NCI-H1092 treated with DMSO at 0.1 percent for 48 hours (cell line): Measurements from ENCODE around the gene CHCHD3.

Source experiments
- DNase-seq: peaks from one replicate; lab custom pipeline; 2025; lab: John Stamatoyannopoulos, UW

The CHCHD3 gene

DNA sequence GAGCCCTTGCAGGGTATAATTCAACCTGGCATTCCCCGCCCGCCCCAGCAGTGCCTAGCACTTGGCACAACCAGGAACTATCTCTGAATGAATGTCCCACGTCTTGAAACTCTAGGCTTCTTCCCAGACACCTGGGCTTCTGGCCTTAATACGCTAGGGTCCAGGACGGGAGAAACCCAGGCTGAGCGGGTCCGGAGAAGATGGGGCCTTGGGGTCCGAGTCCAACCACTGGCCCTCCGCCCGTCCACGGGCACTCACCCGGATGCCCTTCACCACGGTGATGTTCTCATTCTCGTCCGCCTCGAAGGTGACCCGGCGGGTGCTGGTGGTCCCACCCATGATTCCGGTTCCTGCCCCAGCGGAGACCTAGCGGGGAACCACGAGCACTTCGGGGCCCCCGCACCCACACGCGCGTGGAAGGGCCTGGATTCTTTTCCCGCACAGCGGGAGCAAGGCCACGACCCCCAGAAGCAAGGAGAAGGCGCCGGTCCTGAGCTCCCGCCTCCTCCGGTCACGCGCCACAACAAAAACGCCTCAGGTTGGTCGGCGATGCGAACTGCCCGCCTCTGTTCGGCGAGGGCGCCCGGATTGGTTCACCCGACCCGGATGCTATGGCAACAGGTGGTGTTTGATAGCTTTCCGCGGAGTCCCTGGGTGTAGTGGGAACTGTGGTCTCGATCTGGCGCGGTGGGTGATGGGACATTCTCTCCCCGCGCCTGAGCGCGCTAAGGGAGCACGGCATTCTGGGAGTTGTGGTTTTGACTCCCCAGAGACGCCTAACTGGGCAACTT lies at the start of gene CHCHD3:
TSS of gene CHCHD3 (minus strand) at position 492 of the 791 bp plus-strand sequence. CDS start at position 339, 153 bp downstream.
- peak; percentile 99 for DNase-seq

DNA sequence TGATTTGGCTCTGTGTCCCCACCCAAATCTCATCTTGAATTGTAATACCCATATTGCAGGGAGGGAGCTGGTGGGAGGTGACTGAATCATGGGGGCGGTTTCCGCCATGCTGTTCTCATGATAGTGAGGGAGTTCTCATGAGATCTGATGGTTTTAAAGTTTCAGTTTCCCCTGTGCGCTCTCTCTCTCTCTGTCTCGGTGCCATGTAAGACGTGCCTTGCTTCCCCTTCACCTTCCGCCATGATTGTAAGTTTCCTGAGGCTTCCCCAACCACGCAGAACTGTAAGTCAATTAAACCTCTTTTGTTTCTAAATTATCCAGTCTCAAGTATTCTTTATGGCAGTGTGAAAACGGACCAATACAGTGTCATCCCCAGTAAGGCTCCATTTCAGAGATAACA lies 48.3 kb upstream of the CHCHD3 start:
- DNase-seq: no peak

DNA sequence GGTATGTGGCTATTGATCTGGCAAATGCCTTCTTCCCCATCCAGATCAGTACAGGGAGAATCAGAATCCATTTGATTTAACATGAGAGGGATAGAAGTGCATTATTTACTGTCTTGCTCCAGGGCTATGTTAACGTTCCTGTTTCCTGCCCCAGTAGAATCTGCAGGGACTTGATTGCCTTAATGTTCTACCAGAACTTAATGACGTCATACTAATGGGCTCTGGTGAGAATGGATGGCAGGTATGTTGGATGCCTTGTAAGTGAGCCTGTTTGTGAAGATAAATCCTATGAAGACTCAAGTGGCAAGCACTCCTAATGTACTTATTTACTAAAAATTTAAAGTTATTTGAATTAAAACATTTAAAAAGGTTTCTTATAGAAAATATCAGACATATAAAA lies 44.5 kb upstream of the CHCHD3 start:
- no peak for DNase-seq

DNA sequence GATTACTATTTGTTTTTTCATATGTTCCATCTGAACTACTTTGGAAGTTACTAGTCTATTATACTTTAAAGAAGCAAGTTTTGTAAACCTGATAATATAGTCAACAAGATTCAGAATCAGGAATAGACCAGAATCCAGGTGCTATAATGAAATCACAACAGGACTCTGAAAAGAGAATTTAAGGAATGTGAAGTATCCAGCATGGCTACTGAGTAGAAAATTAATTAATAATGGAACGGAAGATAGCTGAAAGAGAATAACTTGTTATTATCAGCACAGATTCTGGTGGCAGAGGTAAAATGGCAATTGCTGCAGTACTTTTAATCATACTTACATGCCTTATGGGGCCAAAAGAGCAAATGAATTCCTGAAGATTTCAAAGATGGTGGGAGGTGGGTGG lies 43.1 kb upstream of the CHCHD3 start:
- DNase-seq: no peak

DNA sequence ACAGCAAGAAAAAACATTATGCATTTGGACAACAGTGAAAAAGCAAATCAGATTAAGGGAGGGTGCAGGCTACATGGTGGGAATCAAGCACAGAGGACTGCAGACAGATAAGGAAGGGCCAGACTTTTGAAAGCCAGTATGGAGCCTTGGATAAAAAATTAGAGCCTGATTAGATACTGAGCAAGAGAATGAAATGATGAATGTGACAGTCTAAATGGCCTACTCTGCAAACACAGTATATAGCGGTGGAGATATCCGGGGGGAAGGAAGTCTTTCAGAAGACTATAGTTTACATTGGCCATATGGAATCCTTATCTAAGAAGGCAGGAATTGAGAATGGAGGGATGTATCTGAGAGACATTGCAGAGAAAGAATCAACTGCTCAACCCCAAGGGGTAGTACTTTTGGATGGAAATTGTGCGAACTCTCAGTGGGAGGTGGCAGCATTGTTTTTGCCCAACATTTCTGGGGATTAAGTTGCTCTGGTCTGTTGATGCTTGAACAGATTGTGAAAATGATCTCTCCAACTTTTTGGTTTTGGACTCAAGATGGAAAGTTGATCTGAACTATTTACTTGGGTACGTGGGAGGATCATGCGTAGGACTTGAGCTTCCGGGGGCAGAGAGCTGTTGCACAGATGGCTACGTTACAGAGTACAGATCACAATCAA lies 39.4 kb upstream of the CHCHD3 start:
- DNase-seq: no peak

DNA sequence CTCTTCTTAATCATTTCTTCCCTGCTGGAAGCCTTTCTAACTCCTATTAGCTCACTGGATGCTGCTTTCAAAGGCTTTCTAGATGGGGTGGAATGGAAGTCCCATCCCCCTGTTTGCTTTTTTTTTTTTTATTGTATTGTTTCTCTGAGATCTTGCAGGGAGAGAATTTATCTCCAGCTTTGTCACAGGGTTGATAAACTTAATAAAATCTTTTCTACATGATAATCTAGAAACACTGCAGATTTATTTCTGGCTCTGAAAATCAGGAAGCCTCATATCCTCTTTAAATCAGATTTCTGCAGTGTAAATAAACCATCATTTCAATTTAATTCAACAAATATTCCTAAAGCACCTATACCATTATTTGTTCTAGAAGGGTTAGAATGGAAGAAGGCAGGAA lies 37.2 kb upstream of the CHCHD3 start:
- no peak for DNase-seq

DNA sequence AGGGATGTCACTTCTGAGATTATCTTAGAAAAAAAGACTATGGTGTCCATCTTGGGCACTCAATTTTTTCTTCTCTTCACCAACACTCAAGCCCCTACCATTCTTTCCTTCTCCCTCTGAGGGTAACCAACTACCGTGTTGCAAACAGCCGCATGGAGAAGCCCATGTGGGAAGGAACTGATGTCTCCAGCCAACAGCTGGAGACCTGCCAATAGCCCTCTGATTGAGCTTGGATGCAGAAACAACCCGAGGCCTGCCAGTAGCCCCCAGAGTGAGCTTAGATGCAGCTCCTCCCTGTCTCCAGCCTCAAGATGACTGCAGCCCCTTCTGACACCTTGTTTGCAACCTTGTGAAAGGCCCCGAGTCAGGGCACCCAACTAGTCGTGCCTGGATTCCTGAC lies 36.4 kb upstream of the CHCHD3 start:
- peak; percentile 80 for DNase-seq

DNA sequence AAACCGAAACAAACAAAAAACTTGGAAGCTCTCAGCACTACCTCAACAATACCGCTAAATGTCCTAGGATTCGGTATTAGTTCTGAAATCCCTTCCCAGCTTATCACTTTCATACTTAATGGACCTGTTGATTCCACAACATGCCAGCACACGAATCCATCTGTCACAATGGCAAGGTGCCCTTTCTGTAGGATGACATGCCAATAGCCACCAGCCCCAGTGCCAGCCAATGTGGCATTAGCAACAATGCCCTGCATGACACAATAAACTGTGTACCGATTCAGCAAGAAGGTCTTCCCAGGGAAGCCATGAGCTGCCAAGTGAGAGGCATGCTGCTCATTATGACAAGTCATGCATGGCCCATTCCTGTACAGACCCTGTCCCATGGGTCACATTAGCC lies 35.6 kb upstream of the CHCHD3 start:
- DNase-seq: no peak

DNA sequence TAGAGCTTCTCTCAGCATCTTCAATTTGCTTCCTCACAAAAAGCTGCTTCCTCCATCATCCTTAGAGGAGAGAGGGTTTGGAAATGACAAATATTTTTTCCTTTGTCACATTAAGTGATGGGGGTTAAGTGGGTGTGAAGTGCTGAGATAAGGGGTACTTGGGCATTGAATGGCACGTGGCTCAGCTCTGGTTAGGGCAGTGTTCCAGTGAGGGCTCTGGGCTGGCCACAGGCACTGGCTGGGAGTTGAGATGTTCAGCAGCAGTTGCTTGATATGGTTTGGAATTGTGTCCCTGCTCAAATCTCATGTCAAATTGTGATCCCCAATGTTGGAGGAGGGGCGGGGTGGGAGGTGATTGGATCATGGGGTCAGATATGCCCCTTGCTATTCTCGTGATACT lies 33.7 kb upstream of the CHCHD3 start:
- no peak for DNase-seq

DNA sequence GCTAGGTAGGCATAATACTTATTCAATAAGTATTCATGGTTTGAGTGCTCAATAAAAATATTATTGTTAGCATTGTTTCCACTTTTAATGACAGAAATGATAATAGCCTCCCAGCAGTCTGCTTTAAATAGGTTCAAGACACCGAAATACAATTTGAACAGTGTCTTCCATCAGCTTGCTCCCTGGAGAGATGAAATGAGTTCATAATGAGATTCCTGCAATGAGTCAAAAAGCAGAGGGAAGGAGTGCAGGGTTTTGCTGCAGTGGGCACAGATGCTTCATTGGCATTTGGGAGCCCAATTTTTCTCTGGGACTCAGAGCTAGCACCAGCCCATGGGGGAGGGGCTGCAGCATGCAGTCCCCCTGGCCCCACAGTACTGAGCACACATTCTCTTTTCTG lies 32.6 kb upstream of the CHCHD3 start:
- no peak for DNase-seq

DNA sequence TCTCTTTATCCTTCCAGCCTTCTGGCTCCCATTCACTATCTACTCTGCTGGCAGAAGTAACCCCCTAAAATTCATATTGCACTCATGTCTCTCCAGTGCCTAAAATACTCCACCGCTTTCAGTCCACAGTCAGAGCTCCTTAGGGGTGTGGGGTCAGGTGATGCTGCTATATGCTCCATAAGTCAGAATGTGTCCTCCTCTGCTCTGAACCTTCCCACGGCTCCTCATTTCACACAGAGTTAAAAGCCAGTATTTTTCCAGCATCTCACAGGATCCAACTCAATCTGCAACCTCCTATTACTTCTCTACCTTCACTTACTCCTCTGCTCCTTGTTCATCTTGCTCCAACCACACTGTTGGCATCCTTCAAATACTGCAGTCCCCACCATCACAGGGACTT lies 31.1 kb upstream of the CHCHD3 start:
- no peak for DNase-seq

DNA sequence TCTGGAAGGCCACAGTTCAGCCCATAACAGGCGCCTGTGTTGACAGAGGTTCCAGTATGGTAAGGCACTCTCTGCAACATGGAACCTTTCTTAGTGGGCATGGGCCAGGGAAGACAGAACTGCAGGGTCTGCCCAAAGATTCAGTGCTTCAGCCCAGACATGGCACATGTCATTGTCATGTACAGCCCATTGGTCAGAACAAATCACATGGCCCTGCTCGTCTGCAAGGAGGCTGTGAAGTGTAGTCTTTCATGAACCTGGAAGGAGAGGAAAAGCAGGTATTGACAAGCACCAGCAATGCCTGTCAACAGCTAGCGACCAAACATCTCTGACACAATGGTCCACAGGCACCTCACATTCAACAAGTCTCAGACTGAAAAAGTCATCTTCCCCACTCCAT lies 30.4 kb upstream of the CHCHD3 start:
- no peak for DNase-seq

DNA sequence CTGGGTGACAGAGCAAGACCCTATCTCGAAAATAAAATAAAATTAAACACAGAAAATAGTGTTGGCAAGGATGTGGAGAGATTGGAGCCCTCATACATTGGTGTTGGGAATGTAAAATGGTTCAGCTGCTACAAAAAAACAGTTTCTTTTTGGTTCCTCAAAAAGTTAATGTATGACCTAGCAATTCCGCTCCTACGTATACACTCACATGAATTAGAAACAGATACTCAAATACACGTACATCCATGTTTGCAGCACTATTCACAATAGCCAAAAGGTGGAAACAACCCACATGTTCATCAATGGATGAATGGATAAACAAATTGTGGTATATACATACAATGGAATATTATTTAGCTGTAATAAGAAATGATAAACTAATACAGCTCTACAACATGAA lies 28.4 kb upstream of the CHCHD3 start:
- no peak for DNase-seq

DNA sequence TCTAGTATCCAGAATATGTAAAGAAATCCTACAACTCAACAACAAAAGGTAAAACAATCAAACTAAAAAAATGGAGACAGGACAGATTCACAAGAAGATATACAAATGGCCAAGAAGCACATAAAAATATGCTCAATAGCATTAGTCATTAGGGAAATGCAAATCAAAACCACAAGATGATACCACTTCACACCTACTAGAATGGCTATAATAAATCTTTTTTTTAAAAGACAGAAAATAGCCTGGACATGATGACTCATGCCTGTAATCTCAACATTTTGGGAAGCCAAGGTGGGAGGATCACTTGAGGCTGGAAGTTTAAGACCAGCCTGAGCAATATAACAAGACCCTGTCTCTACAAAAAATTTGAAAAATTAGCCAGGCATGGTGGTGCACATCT lies 27.9 kb upstream of the CHCHD3 start:
- no peak for DNase-seq

DNA sequence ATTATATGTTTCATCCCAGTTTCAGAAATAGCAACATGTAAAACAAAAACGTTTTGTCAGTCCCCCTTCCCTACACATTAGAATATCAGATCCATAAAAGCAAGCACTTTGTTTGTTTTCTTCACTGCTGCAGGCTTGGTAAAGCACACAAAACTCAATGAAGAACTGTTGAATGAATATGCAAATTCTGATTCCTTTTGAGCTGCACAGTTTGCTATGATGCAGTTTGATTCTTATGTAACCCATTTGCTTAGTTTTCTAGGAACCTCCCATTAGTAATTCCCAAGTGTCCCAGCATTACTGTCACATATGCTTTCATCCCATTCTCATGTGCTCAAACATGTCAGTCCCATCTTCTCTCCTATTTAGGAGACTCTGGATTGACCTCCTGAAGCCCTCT lies 26.1 kb upstream of the CHCHD3 start:
- DNase-seq: no peak

DNA sequence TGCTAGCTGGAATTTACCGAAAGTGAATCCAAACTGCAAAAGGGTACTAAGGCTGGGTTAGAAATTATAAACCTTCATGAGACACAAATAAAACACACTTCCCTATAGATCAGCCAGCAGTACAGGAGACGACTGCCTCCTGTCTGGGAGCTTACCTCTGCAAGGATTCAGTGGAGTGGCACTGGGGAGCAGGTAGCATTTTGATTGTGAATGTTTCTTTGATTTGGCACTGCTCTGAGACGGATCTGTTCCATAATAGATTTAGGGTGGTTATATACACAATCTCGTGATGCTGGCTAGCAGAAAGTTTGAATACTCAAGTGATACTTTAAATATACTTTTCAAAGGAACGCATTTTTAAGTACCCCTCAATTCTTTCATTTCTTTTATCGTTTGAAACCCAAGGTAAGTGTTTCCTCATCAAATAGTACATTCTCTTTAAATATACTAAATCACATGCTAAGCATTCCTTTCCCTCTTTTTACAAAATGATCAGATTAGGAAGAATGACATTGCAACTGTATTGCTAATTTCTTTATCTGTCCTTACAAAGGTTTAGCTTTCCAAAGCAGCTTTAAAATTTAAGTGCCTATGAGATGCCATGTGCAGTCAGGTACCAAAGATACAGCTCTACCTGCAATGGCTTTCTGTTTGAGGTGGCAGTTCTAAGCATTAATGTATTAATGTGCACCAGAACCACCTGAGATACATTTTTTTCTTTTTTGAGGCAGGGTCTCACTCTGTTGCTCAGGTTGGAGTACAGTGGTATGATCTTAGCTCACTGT lies 20.6 kb upstream of the CHCHD3 start:
- peak; percentile 74 for DNase-seq

DNA sequence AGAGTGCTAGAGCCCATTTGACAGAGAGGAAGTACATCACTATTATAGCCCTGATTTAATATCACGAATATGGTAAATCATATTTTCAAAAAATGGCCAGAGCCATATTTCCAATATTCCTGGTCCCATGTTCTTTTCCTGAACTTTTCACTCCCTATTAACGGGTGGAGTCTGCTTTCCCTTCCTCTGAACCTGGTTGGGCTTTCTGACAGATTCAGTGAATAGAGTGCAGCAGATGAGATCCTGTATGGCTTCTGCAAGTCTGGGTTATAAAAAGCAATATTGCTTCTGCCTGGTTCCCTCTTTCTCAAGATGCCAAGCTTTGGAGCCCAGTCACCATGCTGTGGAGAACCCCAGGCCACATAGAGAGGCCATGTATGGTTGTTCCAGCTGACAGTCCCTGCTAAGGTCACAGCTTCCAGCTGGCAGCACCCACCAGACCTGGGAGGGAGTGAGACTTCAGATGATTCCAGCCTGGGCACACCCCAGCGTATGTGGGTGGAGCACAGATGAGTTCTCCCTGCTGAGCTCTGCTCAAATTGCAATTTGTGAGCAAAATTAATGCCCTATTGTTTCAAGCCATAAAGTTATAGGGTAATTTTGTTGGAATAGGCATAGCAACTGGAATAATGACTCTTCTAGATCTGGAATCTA lies 17.9 kb upstream of the CHCHD3 start:
- DNase-seq: no peak

DNA sequence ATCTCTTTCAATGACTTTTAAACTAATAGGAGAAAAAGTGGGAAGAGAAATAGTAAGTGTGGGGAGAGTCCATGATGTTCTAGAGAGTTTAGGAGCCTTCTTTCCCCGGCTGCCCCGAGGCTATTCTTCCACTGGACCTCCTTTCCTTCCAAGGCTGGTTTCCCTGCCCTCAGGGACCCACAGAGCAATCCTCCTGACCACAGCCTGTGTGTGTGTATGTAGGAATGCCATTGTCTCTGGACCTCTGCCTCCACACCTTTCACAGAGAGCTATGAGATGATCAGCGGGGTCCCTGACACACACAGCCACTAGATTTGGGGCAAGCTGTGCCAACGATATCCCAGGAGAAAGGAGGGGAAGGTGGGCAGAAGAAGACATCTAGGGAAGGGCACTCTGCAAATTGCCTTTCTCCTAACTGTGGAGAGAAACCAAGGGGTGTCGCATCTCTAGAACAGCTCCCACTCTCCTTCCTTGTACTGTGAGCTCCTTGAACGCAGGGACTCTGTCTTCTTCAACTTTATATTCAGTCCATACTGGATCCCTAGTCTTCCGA lies 13.3 kb upstream of the CHCHD3 start:
- no peak for DNase-seq

DNA sequence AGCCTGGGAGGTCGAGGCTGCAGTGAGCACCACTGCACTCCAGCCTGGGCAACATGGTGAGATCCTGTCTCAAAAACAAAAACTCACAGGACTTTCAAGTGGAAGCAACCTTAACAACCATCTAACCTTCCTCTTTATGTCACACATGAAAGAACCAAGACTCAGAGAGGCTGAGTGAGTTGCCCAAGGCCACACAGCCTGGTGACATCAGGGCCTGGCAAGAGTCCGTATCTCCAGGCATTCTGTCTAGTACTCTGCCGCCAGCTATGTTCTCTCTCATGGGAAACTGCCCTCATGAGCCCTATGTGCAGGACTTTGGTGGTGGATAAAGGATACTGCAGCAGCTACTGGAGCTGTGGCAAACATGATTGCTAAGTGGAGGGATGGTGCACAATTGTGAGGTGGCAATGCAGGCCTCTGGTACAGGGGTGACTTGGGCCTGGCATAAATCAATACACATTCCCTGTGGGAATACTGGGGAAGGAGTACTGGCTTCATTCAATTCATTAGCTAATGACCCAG lies 10.1 kb upstream of the CHCHD3 start:
- no peak for DNase-seq

DNA sequence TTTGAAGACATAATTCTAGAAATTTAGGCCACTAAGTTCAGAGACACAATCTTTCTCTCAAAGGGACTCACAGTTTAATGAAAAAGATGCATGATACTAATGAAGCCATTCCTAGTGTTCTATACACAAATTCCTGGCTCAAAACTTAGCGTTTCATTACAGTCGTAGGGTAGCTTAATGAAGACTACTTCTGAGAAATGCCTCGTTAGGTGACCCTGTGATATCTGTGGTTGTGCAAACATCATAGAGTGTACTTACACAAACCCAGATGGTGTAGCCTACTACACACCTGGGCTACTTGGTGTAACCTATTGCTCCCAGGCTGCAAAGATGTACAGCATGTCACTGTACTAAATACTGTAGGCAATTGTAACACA lies 488 bp upstream of the CHCHD3 start:
- no peak for DNase-seq

DNA sequence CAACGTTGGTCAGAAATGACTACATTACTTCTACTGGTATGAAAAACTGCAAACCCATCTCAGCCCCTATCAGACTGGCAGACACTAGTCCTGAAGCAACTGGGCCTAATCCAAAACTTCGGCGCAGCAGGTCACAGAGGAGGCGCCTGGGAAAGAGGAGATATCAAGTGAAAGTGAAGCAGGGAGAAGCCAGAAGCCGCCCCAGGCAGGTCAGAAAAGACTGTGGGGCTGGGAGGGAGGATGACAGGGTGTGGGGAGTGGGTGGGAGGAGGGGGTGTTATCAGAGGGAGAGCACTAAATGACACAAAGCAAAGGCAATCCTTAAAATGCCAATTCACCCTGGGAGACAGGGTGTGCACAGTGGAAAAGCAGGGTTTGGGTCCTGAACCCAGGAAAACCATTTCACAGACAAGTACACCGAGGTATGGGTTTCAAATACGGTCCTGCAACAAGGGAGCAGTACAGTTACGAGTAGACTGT lies 731 bp downstream of the CHCHD3 start:
- DNase-seq: no peak

DNA sequence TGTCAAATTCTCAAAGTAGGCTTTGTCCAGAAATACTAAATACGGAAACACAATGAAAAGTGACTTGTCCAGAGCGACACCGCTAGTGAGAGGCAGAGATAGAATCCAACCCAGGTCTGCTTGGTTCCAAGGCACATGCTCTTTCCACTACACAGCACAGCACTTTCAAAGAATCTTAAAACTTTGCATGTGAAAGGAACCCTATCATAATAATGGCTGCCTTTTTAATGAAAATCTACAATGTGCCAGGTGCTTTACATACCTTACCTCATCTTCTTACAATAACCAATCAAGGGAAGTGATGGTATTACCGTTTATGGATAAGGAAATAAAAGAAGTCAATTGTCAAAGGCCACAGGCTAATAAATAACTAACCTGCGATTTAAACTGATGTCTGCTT lies 2.6 kb downstream of the CHCHD3 start:
- no peak for DNase-seq
